Fibroblast of skin of left quadriceps (primary cell): ENCODE measurements around the gene ROGDI.
A peak's percentile ranks its signal among the peaks of the same experiment; 100 is the strongest.

Experiments used
- DNase-seq, 2 experiments: peaks; one replicate each; pipeline ENCODE4 v3.0.0-alpha.2; 2013; ENCODE audit warnings: low read depth in 2 of 2

The ROGDI gene, protein sequence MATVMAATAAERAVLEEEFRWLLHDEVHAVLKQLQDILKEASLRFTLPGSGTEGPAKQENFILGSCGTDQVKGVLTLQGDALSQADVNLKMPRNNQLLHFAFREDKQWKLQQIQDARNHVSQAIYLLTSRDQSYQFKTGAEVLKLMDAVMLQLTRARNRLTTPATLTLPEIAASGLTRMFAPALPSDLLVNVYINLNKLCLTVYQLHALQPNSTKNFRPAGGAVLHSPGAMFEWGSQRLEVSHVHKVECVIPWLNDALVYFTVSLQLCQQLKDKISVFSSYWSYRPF

GRCh38 chr16:4801962-4802658 is at the start of gene ROGDI:
TSS of gene ROGDI (minus strand) at chr16:4802633. CDS start at chr16:4802571, 62 bp downstream.
- DNase-seq, result no peak

DNA sequence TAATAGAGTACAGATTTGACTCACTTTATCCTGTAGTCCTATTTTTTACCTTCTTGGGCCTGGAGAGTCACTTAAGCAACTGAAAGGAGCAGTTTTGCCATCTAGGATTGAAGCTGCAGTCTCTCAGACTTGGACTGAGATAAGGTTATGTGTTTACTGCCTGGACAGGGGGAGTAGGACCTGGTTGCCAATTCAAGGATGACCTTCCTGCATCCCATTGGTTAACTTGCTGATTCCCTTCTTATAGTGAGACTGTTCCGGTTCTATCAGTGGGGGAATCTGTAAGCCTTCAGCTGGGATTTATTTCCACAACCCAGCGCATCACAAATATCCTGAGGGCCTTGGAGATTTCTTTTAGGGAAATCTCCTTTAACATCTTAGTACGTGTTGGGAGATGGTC is 47.8 kb upstream of the ROGDI start:
- DNase-seq, result no peak

DNA sequence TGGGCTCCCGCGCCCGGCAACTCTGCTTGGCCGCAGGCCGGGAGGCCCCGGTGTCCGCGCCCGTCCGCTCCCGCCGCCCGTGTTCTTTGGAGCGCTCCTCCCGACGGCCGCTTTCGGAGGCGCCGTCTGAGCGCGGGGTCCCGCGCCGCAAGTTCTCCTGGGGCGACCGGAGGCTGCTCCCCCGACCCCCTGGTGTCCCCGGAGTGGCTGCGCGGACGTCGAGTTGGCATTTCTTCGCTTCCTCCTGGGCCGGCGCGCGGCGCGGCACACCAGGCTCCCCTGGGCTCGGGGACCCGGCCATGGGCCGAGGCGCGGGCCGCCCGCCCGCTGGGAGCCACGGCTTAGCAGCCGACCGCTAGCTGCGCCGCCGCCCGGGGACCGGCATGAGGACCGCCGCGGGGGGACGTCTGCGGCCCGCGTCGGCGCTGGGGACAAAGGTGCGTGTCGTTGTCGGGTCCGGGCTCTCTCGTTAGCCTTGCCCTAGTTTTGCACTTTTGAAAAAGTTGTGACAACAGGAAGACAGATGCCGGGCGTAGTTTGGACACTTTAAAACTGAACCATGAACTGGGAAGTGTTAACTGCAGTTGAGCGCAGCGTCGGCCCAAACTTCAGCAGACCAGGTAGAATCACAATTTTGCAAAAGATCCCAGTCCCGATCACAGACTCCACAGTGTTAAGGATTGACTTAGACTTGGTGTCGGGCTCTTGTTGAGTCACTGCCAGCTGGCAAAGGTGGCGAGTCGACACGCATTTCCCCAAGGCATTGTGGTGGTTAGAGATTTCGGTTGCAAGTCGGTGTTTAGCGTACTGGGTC is 45.5 kb upstream of the ROGDI start:
- DNase-seq, result peak; percentile 15 to 23

GRCh38 chr16:4846901-4847773 is 44.7 kb upstream of the ROGDI start, which contains the start of the genes GLYR1 and UBN1:
TSS of gene GLYR1 (minus strand) at chr16:4847288. CDS start at chr16:4847265, 23 bp downstream.
TSS of gene UBN1 (plus strand) at chr16:4847481. CDS start at chr16:4852918, 5,437 bp downstream.
- peak; percentile 92 to 93 for DNase-seq

DNA sequence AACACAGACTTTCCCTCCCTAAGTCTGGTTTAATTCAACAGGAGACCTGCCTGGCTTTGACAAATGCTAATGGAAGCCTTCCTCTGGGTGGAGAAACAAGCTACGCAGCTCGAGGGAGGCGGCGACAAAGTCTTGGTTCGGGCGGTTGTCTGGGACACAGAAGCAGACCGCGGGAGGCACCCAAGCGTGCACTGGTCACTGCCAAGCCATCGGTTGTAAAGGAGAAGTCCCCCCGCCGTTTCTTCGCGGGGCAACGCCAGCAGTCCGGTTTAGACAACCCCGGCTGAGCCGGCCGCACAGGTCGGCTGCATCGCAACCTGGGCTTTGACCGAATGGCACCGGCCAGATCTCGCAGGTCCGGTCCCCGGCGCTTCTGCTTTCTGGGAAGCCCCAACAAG is 44.1 kb upstream of the ROGDI start:
- DNase-seq, result no peak

GRCh38 chr16:4840984-4841383 is 38.6 kb upstream of the ROGDI start:
- DNase-seq, result no peak

- DNase-seq, result no peak
Observed at GRCh38 chr16:4839942-4840341, 37.5 kb upstream of the ROGDI start.

DNA sequence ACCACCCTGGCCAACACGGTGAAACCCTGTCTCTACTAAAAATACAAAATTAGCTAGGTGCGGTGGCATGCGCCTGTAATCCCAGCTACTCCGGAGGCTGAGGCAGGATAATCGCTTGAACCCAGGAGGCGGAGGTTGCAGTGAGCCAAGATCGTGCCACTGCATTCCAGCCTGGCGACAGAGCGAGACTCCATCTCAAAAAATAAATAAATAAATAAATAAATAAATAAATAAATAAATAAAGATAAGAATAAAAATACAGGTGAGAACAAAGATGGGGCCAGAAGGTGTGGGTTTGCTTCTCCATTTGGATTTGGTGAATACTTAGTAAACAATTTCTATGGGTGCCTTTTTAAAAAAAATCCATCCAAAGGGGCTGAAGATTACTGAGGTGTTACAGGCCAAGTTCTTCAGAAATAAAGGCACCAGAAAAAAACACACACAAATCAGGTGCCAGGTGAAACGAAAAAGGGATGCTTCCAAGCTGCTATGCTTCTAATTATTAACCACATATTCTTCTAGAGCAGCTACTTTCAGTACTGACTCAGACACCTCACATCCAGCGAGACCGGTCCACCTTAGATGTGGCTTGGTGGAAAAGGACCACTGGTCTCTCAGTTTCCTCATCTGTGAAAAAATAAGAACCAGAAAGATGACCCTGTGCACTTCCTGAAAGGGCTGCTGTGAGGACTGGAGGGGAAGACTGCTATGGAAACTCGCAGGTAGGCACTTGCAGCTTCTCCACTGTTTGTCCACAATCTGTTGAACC is 35.5 kb upstream of the ROGDI start:
- DNase-seq, result no peak

GRCh38 chr16:4836727-4837126 is 34.3 kb upstream of the ROGDI start:
- no peak for DNase-seq

DNA sequence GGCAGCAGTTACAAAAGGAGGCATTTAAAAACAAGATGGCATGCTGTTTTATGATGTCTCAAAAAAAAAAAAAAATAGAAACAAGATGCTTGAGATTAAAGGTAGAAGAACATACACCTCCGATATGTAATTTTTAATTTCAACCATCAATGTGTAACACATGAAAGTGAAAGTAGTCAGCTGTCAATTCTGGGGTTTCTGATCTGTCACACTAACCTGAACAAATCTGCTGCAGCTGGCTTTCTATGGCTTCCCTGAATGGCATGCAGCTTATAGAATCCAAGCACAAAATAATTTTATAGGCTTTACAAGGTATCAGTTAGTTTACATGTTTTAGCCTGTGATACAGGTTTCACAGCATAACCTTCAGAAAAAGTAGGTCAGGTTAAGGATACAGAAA is 31.2 kb upstream of the ROGDI start:
- DNase-seq, result no peak

GRCh38 chr16:4832698-4833343 is 30.4 kb upstream of the ROGDI start:
- DNase-seq, result no peak

DNA sequence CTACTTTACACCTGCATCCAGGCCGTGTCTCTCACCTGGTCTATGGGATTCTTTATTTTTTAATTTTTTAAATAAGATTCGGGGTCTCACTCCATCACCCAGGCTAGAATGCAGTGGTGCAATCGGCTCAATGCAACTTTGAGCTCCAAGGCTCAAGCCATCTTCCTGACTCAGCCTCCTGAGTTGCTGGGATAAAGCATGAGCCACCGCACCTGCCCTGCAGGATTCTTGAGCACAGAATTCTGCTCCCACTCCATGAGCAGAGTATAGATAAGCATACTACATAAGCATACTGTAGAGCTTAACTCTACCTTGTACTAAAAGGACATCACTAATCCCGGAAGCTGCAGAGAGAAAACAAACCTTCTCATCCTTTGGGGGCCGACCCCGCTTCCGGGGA is 29.2 kb upstream of the ROGDI start:
- no peak for DNase-seq

- no peak for DNase-seq
Observed at GRCh38 chr16:4830408-4830807, 28.0 kb upstream of the ROGDI start.

GRCh38 chr16:4828567-4829321 is 26.3 kb upstream of the ROGDI start:
- no peak for DNase-seq

DNA sequence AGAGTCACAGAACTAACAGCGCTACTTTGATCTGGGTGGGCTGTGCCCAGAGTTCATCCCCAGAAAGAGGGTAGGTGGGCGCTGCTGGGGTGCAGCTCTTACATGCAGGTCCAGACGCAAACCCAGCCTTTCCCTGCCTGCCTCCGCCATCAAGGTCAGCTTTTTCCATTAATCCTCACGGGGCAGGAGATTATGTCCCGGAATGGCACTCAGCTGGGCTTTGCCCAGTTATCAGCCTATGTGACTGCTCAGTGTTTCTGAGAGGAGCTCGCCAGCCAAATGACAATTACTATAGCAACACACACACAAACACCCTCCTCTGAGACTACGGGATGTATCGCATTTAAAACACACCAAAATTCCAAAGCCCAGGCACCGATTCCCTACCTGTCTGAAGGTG is 24.5 kb upstream of the ROGDI start:
- DNase-seq, result no peak

DNA sequence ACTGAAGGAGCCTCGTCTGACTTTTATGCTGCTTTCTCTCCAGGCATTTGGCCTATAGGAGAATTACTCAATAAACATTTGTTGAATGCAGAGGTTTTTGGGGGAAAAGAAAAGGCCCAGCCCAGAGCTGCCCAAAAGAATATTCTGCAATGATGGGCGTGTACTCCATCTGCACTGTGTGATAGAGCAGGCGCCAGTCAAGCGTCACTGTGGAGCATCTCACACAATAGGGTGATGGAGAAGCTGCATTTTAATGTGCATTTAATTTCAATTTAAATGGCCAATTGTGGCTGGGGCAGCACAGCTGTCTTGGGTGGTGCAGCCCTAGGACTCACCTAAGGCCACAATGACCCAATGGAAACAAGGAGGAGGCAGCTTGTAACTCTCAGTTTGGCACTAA is 24.1 kb upstream of the ROGDI start:
- no peak for DNase-seq

- no peak for DNase-seq
Observed at GRCh38 chr16:4825196-4825595, 22.8 kb upstream of the ROGDI start.

DNA sequence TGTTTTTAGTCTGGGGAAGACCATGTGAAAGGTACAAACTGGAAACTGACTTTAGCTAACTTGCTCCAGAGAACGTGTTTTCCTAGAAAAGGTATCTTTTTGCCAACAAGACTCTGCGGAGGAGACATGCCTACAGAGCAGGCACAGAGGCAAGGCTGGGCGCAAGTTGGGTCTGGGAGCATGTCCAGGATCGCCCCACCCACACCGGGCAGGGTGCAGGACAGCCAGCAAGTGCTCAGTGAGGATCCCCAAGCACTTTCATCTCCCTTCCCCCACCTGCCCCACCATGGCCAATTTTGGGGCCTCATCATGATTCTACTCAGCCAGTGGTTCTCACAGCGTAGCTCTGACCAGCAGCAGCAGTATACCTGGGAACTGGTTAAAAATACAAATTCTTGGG is 18.2 kb upstream of the ROGDI start:
- no peak for DNase-seq

- DNase-seq, result no peak
Observed at GRCh38 chr16:4814542-4815173, 12.2 kb upstream of the ROGDI start.
